GM18526 (cell line): ENCODE results near the gene MAP1LC3B2.

Source experiments
- POLR2A ChIP-seq: IDR thresholded peaks from 3 replicates; pipeline ENCODE4 v1.6.1; 2011; ENCODE audit not compliant: insufficient read length; ENCODE audit errors: extremely low read depth

MAP1LC3B2 gene

DNA sequence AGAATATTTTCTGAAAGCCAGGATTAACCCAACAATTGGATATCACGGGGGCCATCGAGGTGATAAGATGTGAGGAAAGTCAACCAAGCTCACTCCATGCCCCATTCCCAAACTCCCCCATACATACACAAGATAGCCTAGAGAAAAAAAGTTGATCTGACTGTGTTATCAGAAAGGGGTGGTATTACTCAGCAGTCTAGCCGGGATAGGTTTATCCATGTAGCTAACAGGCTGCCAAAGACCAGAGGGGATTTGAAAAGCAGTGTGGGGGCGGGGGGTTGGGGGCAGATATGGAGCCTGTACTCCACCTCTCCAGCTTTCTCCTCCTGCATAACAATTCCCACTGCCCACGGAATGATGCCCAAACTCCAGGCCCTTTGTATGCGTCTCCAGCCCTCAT lies 13.2 kb upstream of the MAP1LC3B2 start:
- TF ChIP-seq POLR2A: no peak

DNA sequence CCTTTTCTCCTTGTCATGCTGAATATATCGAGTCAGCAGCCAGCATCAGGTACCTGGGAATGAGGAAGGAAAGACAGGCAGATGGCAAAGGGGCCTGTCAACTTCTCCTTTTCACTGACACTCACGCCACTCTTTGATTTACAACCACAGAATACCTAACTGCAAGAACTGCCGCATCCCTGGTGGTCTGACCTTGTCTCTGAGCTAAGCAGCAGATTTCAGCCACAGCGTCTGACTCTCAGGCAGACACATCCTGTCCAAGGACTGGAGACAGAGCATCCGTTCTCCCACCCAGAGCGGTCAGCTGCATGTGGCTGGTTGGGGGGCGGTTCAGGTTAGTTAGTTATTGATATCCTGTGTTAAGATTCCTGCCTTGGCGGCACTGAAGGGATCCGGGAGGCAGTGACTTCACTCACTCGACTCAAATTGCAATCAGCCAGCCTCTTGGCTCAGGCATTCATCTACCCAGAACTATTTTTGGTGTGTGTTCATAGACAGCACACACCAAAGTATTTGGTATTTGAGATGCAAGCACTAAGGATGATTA lies 11.2 kb upstream of the MAP1LC3B2 start:
- no peak for TF ChIP-seq POLR2A

DNA sequence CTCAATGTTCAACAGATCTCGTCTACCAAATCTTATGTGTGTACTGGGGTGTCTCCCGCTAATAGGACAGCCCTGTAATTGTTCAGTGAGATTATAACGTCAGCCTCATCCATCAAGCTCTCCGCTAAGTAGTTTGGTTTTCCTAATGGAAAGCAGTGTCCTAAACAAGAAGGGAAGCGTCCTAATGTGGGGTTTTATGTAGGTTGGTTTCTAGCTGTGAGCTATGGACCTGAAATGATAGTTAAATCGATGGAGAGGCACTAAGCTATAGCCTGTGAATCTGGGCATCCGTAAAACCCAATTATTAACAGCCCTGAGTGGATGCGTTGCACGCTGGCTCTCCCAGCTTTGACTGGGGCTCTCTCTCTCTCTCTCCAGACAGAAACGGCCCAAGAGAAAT lies 9.2 kb upstream of the MAP1LC3B2 start:
- no peak for TF ChIP-seq POLR2A

DNA sequence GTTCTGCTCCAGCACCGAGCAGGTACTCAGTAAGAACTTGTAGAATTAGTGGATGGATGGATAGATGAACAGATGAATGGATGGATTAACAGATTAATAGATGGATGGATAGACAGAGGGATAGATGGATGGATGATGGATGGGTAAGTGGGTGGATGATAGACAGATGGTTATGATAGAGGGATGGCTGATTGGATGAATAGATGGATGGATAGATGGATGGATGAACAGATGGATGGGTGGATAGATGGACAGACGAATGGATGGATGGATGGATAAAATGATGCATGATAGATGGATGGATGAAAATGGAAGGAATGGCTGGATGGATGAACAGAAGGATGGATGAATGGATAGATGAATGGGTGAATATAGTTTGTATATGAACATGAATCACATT lies 8.0 kb upstream of the MAP1LC3B2 start:
- TF ChIP-seq POLR2A: no peak

DNA sequence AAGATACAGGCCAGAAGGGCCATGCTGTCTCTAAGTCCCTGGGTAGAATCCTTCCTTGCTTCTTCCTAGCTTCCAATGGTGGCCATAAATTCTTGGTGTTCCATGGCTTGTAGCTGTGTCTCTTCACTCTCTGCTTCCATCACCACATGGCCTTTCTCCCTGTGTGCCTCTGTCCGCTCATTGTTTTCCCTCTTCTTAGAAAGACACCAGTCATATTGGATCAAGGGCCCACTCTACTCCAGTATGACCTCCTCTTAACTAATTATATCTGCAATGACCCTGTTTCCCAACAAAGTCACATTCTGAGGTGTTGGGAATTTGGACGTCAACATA lies 7.6 kb upstream of the MAP1LC3B2 start:
- no peak for TF ChIP-seq POLR2A

DNA sequence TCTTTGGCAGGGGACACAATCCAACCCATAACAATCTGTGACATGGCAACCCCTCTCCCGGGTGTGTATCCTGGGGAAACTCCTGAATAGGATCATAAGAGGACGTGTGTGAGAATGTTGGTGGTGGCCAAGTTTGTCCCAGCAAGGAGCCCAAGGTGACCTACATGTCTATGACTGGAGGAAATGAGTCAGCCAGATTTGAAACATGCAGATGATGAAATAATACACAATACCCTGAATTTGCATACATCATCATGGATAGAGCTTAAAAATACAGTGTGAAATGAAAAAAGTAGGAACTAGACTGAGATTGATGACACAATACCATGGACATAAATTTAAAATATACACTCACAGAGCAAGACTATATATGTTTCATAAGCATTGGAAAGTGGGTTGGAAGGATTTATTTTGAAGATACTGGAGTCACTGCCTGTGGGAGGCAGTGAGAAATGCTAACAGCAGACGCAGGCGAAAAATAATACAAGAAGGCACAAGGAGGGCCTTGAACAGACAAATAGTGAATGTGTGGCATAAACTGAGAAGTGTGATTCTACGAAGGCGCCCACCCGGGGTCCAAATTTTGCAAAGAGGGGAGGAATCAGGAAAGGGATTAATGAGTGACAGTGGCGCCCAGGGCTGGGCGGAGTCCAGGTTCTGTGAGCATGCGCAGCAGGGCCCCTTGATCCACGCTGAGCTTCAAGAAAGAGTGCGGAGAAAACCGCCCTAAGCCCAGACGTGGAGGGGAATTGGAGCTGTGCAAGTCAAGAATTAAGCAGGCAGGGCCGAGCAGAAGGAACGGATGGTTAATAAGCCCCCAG lies 7.0 kb upstream of the MAP1LC3B2 start:
- TF ChIP-seq POLR2A: no peak

DNA sequence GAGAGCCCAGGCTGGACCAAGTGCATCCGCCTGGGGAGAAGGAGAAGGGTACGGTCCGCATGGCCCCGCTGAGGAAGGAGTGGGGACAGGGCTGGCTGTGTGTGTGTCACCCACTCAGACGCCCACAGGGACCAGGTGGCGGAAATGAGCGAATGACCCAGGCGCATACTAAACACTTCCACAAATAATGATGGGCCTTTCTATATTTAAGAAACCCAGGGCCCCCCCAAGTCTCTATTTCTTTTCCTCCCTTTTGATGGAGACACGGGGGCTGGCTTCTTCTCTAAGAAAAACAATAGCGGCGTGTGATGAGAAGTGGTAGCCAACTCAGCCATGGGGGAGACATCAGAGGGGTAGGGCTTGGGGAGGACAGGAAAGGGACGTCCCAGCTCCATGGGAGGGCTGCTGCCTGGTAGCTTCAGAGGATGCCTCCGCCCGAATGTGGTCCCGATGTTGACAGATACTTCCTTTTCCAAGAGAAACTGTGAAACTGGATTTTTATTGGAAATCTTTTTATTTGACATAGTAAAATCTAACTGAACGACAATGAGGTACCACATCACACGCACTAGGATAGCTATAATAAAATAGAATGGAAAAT lies 6.3 kb upstream of the MAP1LC3B2 start:
- TF ChIP-seq POLR2A: no peak

DNA sequence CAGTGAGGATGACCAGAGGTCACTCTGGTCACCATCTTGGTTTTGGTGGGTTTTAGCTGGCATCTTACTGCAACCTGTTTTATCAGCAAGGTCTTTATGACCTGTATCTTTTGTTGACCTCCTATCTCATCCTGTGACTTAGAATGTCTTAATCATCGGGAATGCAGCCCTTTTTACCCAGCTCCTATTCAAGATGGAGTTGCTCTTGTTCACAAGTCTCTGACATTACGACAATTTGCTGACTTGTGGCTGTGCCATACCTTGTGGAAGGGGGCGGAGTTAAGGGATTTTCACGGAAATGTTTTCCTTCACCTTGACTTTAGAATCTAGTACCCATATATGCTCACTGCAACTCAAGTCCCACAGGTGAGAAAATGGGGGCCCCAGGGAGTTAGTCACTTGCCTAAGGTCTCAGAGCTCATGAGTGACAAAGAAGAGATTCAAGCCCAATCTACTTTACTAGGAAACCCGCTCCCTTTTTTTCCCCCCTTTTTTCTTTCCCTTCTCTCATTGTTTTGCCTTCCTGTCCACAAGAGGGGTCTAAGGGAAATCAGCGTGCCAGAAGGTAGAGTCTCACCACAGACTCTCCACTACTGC lies 2.7 kb upstream of the MAP1LC3B2 start:
- no peak for TF ChIP-seq POLR2A

DNA sequence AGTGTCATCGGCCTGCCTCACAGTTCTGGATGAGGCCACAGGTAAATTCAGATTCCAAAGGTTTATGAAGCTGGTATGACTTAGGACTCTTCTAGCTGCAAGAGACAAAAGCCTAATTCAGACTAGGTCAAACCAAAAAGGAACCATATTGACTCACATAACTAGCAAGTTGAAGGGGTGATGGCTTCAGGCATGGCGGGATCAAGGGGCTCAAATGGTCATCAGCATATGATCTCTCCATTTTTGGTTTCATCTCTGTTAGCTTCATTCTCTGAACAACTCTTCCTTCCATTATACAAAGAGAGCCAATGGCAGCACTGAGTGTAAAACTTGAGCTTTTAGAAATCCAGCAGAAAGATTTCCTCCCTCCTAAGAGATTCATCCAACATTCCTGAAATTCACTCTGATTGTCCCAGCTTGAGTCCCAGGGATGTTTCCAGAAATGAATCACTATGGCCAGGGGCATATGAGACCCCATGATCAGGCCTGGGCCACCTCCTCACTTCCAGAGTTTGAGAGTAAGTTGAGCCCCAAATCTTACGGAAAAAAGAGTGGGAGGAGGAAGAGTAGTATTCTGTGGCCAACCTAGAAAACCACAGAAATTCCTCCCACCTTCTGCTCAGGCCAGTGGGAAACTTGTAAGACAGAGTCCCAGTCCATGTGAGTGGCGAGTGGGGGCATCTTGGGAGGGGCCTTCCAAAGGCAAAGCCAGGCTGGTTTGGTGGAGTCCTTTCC lies 2.0 kb upstream of the MAP1LC3B2 start:
- TF ChIP-seq POLR2A: no peak

DNA sequence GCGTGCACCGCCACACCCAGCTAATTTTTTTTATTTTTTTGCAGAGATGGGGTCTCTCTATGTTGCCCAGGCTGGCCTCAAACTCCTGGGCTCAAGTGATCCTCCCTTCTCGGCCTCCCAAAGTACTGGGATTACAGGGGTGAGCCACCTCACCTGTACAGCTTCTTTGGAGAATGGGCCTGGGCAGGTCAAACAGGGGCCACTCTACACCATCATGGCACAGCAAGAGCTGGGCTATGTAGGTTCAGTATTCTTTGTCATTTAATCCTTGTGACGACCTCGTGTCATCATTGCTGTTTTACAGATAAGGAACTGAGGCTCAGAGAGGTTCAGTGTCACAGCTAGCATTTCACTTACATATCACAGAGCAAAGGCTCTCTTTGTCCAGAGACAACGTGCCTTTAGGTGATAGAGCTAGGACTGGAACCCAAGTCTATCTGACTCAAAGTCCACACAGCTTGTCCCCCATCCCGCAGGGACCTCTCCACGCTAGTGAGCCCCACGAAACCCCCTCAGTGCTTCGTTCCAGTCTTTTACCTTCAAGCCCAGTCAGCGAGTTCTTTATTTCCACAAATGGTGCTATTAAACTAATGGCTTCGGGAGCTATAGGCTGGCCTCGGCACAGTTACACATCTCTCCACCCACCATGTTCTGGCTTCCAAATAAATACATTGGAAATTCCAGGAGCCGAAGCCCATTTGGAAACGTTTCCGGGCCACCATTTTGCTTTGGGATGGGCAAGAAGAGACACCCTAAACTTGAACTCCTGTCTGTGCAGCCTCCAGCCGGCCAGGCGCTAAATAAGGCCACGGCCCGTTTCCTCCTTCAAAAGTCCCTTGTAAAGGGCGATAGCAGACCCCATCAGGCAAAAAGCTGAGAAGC lies 660 bp upstream of the MAP1LC3B2 start:
- TF ChIP-seq POLR2A: no peak

DNA sequence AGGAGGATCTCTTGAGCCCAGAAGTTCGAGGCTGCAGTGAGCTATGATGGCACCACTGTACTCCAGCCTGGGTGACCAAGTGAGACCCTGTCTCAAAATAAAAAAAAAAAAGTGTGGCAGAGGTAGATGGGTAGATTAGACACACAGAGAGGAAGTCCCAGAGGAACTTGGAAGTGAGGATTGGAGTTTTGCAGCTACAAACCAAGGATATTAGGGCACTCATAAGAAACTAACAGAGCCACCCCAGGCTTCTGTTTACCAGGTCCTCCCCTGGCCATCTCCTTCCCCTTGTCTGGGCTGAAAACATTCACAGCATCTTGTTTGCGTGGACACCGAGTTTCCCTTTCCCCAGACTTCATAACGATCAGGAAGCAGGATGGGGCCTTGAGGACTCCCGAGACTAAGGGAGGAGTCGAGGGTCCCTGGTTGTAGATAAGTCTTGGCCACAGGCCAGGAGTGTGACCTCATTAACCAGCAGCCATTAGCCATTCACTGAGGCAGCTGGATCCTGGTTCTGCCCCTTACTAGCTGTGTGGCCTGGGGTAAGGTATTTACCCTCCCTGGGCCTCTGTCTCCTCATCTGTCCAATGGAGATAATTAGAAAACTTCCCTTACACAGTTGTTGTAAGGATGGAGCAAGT lies 2.1 kb downstream of the MAP1LC3B2 start:
- no peak for TF ChIP-seq POLR2A

DNA sequence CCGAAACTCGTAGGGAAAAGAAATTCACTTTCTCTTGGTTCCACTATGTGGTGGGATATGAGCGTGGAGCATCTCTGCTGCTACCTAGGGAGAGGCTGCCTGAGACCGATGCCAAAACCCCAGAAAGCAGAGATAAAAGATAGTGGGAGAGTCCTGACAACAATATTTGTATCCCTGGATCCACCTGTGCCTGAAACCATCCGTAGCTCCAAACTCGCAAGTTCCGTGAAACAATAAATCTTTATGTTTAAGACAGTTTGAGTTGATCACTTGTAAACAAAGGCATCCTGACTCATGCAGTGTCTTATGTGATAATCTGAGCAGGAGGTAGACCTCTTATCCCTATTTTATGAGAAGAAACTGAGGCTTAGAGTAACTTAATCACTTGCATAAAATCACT lies 2.9 kb downstream of the MAP1LC3B2 start:
- TF ChIP-seq POLR2A: no peak

DNA sequence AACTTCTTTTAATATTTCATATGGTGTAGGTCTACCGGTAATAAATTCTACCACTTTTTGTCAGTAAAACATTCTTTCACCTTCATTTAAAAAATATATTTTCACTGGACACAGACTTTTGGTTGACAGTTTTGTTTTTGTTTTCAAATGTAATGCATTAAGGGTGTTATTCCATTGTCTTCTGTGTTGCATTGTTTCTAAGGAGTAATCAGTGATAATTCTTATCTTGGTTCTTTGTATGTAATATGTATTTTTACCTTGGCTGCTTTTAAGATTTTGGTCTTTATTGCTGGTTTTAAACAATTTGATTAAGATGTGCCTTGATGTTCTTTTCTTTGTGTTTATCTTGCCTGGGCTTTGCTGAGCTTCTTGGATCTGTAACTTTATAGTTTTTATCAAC lies 4.1 kb downstream of the MAP1LC3B2 start:
- no peak for TF ChIP-seq POLR2A

DNA sequence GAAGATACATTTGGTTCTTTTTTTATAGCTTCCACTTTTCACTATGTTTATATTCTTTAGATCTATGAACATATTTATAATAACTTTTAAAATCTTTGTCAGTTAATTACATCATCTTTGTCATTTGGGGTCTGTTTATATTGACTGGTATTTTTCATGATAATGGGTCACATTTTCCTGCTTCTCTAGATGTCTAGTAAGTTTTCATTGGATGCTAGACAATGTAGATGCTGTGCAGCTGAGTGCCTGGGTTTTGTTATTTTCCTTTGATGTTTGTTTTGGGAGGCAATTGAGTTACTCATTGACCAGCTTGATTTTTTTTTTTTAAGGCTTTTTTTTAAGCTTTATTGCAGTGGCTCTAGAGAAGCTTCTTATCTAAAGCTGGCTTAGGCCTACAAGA lies 4.9 kb downstream of the MAP1LC3B2 start:
- no peak for TF ChIP-seq POLR2A
